GM21447 (cell line): Measurements from ENCODE around the gene CREB5.

Source experiments
- ATAC-seq: cut with Tn5 transposase; IDR thresholded peaks from one replicate; pipeline ENCODE4 v1.9.1; 2021; ENCODE audit not compliant: unreplicated experiment

Gene CREB5

DNA sequence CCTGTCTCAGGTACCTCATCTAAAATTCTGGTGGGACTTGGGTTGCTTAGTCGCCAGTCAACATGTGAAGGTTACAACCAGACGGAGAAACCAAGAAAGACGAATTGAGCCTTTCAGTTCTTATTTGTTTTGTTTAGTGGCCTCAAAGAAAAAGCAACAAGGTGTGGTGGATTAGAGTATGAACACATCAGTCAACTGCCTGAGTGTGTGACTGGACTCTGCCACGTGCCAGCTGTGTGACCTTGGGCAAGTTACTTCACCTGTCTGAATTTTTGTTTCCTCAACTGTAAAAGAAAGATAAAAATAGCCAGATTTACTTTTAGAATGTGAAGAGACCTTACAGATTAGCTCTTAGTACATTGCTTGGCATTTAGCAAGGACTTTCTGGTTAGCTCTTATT, 259.2 kb downstream of the CREB5 start:
- no peak for ATAC-seq

DNA sequence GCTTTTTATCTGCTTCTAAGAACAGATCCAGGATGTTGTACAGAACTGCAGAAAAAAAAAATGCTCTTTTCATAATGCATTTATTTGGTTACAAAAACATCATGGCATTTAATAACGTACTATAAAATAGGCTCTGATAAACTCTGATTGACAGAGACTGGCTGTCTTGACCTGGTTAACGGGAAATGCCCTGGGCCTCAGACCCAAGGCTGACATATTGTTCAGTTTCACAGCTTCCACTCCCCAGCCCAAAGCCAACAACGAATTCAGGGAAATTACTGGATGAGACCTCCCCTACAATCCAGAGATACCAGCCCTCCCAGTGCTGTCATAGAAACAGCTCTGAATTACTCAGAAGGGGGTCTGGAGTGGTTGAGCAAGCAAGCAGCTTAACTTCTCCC, 260.1 kb downstream of the CREB5 start:
- ATAC-seq: no peak

DNA sequence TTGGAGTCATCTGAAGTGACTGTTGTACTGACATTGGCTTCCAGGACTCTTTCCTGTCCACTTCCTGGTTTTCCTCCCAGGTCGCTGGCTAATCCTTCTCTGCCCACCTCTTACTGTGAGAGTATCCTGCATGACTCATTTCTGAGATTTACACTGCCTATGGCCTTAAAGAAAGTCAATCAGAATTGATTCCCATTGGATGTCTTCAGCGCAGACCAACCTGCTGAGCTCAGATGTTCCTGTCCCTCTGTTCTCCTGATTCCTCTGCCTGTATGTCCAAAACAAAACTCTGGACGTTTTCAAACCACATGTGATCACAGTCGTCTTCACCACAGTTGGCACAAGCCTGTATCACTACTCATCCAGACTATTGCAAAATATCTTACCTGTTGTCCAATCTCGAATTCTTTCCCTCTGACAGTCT, 262.1 kb downstream of the CREB5 start:
- no peak for ATAC-seq

DNA sequence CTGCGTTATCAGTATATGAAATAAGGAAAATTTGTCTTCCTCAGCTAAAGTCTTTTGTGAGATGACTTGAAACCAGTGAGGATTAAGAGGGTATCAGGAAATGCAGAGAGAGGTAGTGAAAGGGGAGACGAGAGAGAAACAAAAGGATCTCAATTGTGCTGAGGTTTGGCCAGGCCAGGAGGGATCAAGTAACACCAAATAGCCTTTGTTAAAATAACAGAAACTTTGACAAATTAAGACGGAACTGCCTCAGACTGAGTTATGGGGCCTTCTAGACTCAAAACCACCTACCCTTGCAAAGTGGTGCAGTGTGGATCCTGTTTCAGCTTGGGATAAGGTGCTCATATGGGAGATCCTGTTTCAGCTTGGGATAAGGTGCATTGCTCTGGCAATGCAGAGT, 263.1 kb downstream of the CREB5 start:
- no peak for ATAC-seq

DNA sequence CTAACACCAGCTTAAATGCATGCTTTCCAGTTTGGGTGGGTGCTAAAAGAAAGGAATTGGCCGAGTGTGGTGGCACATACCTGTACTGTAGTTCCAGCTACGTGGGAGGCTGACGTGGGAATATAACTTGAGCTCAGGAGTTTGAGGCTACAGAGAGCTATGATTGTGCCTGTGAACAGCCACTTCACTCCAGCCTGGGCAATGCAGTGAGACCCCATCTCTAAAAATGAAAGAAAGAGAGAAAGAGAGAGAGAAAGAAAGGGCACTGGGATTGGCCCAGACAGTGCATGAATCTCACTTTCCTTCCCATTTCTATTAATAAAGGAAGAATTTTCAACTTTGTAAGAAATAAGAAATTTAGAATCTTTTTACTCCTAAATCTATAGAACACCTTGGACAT, 265.4 kb downstream of the CREB5 start:
- no peak for ATAC-seq

DNA sequence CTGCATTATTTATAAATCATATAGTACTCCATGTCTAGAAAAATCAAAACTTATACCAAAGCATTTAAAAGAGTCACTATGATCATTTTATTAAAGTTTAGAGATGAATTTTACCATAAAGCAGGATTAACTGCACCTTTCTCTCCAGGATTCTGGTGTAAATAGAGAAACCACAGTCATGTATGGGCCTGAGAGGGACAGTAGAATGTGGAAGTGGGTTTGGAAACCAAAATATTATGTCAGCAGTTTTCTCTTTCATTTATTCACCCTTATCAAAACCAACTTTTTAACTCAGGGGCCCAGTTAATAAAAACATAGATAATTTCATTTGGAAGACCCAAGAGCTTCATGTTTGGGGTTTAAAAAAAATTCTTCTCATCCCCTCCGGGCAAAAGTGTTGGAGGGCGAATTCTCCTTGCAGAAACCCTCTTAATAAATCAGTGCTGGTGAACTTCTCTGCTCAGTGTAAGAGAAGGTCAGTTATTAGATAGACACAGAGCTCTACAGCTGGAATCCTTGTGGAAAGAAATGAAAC, 266.2 kb downstream of the CREB5 start:
- ATAC-seq: no peak

DNA sequence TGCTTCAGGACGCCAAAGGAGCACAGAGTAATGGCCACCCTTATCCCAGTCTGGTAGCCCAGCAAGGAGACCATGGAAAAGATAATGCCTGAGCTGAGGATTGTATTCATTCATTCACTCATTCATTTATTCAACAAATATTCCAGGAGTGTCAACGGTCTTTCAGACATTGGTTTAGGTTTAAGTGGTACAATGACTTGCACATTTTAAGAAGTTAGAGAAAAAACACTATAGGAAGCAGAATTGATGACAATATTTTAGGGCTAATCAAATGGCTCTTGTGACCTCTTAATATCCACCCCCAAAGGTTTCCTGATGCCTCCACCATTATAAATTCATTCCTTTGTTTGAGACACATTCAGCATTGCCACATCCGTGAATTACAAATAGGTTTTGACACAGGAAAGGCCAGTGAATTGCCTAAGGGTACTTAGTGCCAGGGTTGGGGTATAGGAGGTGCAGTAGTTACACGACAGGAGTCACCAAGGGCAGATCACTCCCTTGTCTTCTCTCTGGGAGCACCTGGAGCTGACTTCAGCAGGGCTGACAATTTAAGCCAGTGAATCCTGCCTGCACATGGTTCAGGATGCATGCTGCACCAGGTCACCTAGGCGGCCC, 269.5 kb downstream of the CREB5 start:
- ATAC-seq: no peak

DNA sequence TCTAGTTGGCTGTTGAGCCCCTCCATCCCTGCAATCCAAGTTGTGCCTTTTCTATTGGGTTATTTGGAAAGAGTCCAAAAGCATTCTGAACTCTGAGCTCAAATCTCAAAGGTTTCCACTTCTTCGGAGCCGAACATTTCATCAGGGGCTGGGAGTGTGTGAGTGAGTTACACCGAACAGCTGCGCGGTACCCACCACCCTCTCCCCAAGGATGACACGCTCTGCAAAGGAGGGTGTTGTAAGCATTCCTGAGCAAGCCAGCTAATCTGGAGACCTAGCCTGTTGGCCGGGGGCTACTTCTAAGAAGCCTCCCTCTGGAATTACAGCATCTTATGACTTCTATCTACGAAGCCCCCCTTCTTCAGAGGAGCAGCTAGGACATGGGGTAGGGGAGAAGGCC, 270.5 kb downstream of the CREB5 start:
- no peak for ATAC-seq

DNA sequence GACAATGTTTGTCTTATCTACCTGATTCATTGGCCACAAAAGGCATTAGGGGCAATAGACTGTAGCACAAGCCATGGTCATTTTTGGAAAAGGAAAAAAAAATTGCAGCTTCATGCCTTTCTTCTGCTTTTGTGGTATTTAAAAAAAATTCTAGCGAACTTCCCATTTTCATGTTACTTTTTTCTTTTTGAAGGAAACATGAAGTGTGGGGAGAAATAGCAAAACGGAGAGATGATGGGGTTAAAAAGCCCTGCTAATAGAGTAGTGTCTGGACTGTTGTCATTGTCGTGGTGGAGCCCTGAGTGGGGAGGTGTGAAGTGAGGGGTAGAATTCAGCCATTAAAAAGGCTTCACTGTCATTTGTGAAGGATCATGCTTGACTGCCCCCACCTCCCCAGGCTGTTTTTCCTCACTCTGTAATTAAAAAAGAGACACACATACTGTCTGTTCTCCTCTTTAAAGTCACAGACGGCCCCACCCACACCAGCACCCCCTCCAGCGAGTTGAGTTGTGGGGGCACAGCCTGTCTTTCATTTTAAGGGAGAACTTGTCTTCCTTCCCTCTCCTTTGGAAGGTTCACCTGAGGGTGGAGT, 272.4 kb downstream of the CREB5 start:
- no peak for ATAC-seq

DNA sequence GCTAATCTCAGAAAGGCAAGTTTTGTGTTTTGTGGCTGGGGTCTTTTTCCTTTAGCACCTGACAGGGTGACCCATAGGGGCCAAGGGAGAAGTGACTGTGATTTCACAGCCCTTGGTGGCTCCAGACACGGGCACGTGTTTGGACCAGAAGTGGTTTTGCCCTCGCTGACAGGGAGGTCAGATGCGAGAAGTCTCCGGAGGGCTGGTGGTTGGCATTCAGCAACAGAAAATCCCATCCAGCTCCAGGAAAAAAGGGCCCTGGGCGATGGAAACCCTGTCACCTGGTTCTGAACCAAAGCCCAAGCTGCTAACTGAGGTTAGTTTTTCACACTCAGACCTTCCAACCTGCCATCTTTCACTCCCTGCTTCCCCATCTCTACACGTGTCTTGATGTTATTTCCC, 272.9 kb downstream of the CREB5 start:
- ATAC-seq: peak; percentile 32

DNA sequence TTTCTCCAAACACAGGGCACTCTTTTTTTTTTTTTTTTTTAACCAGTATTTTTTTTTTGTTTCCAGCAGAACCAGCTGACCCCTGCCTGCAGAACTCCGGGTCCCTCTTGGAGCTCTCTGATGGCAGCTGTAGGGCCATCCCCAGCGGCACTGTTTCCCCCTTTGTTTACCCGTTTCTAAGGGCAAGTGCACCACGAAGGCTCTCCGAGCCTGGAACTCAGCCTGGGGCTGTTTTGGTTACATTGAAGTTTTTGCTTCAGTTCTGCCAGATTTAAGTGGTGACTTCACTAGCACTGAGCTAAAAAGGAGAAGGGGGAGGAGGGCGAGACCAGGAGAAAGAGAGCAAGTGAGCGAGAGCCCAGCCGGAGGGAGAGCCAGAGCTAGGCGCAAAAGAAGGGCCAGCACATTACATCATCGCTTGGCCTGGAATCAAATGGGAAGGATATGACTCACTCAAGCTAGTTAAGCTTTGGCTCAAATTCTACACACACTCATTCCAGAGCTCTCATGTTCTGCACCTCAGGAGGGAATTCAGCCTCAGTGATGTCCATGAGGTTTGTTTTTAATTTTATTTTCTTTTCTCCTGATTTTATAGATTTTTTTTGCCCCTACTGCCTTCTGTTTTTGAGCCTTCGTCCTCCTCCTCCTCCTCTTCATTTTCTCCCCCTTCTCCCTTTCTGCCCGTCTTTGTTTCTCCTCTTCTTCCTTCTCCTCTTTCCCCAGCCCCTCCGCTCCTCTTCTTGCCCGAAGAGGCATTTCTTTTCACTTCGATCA, 273.5 kb downstream of the CREB5 start:
- peak; percentile 73 for ATAC-seq

DNA sequence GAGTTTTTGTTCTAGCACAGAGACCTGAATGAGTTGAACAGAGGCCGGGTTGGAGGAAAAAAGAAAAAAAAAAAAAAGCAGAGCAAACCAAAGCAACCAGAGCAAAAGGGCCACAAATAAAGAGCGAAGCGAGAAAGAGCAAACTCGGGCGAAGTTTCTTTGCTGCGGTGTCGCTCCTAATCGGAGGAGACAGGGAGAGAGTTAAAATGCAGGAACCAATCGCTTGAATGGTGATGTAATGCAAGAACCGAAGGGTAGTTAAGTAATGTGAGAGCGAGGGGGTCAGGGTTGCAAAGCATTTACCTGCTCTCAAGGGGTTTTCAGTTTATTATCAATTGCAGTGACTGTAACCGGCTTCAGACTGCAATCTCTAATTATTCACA, 274.1 kb downstream of the CREB5 start:
- ATAC-seq: no peak

DNA sequence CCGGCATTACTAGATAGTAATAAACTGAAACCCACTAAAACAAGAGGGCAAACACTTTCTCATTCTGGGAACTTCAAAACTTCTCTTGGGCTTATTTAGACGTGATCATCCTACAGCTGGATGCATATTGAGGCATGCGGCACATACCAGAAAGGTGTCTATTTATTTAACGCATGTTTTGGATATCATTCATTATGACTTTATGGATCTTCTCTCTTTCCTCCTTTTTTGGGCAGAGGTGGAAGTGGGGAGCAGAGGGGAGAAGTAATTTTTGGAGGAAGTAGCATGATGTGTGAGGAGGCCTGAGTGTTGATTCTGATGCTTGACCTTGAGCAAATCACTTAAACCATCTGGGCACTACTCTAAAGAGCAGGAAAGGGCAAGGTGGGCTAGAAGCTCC, 275.2 kb downstream of the CREB5 start:
- no peak for ATAC-seq

DNA sequence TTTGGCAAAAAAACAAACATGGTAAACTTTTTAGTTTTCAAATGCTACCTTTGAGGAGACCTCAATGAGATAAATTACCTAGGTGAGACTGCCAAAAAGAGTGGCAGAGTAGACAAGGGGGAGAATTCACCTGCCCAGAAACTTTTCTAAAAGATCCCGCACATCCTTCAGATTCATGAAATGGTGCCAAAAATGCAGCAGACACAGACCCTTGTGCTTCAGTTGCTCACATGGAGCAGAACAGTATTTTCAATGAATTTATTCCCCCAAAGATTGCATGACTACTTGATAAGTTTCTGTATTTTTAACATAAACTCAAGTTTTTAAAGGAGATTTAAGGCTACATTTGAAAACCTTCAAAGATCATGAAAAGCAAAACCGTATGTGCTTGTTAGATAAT, 275.9 kb downstream of the CREB5 start:
- no peak for ATAC-seq

DNA sequence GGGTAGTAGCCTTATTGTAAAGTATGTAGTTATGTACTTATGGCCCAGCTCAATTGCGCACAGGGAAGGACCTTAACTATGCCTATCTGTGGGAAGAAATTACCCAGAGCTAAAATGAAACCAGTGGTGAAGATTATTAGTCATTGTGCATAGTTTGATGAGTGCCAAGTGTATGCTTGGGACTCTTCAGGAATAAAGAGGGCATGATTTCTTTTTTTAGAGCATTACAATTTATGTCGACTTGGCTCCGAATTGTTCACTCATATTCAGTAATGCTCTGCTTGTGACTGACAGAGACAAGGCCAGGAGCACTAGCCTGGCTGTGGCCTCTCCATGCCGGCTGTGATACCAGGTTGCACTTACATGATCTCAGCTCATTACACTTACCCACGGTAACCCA, 276.3 kb downstream of the CREB5 start:
- no peak for ATAC-seq

DNA sequence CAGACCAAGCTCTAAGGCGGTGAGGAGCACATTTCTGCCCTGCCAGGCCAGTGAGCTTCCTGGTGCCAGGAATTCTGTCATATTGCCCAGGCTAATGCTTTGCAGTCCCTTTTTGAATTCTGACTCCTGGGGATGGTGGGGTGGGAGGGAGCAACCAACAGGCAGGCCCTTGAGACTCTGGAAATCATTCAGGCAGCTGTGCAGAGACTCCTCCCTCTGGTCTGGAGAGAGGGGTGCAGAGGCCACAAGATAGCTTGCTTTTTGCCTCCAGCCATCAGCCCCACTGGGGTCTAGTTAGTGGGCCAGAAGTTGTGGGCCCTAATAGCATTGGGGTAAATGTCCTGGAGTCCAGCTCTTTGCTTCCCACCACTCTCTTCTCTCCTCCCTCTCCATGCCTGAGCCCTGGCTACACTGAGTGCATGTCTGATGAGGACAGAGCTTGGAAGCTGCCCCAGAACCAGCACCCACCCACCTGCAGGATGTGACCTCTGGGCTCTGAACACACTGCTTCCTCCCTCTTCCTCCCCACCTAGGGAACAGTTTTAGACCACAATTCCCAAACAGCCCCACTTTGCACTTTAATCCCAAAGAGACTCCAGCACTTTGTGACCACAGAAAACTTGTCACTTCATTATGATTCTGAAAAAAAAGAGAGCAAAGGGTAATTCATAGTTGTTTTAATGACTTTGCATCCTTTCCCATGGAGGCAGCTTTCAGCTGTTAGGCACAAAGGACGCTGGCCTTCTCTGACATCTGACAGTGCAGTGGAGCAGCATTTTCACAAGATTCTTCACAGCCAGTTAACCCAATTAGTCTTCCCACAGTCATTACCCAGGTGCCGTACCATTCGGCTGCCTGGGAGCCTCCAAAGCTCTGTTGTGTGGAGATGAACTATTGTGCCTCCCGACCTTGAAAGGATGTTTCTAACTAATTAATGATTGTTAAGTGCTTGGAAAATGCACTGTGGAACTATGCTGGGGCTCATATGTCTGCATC, 283.3 kb downstream of the CREB5 start:
- no peak for ATAC-seq

DNA sequence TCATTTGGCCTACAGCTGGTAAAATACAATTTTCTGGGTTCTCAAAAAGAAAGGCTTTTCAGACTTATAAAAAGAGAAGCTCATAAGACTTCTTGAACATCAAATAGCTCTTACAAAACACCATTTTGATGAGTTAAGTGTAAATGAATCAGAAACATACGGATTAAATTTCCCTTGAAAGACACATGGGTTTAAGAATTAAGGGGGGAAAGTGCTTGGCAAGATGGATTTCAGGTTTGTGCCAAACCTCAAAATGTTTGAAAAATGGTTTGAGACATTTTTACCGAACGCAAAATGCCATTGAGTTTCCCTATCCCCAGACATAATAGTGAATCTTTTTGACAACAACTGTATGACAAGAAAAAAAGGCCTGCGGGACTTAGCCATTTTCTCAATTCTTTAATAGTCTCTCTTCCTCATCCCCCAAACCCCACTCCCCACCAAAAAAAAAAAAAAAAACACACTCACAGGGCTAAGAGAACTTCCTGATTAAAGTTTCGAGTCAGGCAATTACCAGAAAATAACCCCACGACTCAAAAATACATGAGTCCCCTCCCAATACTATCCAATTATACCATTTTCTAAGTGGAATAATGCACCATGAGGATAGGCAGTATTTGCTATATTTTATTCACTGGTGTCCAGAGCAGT, 285.7 kb downstream of the CREB5 start:
- ATAC-seq: no peak

DNA sequence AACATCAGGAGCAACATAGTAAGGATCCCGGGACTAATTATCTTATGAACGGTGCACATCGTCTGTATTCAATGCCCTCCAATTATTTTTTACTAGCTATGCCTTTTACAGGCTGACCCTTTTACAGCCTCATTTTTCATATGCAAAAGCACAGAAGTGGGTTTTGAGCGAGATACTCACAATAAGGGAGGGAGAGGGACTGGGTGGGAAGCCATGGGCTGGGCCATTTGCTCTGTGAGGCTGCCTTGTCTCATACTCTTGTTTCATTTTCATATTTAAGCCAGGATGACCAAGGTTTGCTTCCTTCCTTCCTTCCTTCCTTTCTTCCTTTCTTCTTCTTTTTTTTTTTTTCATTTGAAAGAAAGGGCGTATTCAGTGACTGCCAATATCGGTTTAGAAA, 286.5 kb downstream of the CREB5 start:
- no peak for ATAC-seq

DNA sequence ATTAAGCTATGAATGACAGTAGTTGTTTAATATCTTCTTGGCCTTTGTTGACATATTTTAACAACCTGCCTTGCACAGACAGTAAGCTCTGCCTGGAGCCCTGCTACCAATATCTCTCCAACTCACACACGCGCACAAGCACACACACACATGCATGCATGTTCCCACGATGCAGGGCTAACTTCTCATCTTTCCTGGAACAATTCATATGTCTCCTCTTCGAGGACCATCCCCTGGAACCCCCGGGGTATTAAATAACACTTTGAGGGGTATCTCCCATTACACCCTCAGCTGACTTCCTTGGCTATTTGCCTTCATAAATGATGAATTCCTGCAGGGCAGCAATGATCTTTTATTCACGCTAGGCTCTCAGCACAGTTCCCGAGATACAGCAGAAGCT, 287.8 kb downstream of the CREB5 start:
- no peak for ATAC-seq

DNA sequence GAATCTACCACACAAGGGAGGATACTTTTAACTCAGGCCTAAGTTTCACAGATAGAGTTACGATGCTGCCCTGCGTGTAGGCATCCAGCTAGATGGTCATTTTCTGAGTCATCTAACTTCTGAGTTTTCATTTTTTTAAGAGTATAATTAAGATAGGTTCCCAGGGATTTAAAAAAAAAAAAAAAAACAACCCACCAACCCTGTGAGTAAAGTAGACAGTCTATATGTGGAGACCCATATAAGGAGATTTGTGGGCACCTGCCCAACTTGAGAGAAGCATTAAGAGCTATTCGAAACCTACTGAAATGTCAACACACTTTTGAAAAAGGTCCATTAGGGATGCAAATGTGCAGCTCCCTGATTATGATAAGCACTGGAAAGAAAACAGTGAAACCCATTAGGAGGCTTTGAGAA, 288.5 kb downstream of the CREB5 start:
- no peak for ATAC-seq

DNA sequence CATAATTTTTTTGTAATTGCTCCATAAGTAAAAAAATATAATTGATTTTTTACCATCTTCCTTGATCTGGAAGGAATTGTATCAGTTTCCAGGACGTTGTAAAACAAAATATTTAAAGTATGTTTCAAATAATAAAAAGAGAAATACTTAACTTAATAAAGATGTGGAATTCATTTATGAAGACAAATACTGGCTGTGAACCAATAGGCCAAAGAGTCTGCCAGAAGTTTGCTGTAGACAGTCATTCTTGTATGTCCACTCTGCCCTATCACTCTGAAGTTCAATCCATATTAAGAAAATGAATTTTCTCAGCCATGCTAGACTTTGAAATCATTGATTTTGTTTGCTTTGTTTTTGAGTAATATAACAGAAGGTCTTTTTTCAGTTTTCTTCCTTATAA, 289.4 kb downstream of the CREB5 start:
- no peak for ATAC-seq
